ENCODE measurements around the gene LRRC8C. TPM values are rescaled to one million over a fixed set of nuclear protein-coding genes. Genes with fewer than 3 reads are reported as not detected.

The LRRC8C gene
- total and polyA plus RNA-seq, 10 of the 15 experiments (the other 5 are each of a cell fraction or from before 2014, with no cell fraction given), result 2.3 to 16.3 (median 10.8) TPM

- no peaks in the 10 kb centered on the region for H3K79me2 ChIP-seq (ENCODE audit: control insufficient read depth, insufficient read depth, low read length)
- H3K9ac ChIP-seq (ENCODE audit: control insufficient read depth, insufficient read depth, low read length), result no peak overlapping the region
- no peak overlapping the region for H2AFZ ChIP-seq (ENCODE audit: control insufficient read depth, low read depth, low read length)
- FAIRE-seq (peak; percentile 35), DNase-seq (ENCODE audit: low read depth, low spot score) (no peak), ATAC-seq (no peak)
- no TSS peak for BruUV-seq (replicated peaks)
- H3K4me1 ChIP-seq (ENCODE audit: control insufficient read depth, insufficient read depth, low read length), result peaks cover 6% of the 10 kb centered on the region
- no peak overlapping the region for H3K4me3 ChIP-seq
- intact Hi-C loops (cut with micrococcal nuclease; ENCODE audit: unreplicated experiment), result no loop called here
- H3K9me3 ChIP-seq (replicated peaks; ENCODE audit: control insufficient read depth, insufficient read depth, low read length), result no peaks in the 10 kb centered on the region
- no peaks in the 10 kb centered on the region for H4K20me1 ChIP-seq (ENCODE audit: control insufficient read depth, insufficient read depth)
- WGBS (ENCODE audit: insufficient coverage, insufficient replicate concordance, low lambda C conversion rate, missing lambda C conversion rate), result 84% methylated on average over 6 of the region's 6 CpGs
- POLR2A ChIA-PET, result no interaction called here
- no peak overlapping the region for H3K4me2 ChIP-seq (ENCODE audit: control insufficient read depth, insufficient read depth)
- CTCF ChIA-PET, result interaction anchor here (1.0 to 1.8 kb wide), 9 partner anchors 11 to 172 kb away, joined by 3 to 7 read pairs (median 3); no protein-coding TSS in a partner anchor
- no peaks in the 10 kb centered on the region for H3K27me3 ChIP-seq (replicated peaks in 1 of 2; ENCODE audit: control insufficient read depth in 2 of 2, insufficient read depth in 2 of 2, low read length in 1 of 2)
- SMC1A ChIA-PET (ENCODE audit: uncharacterized antibody, unreplicated experiment), result interaction anchor here (0.9 to 1.6 kb wide), 9 partner anchors 10 to 108 kb away, joined by 3 to 6 read pairs (median 3); no protein-coding TSS in a partner anchor
- RAD21 ChIA-PET (ENCODE audit: unreplicated experiment), result interaction anchor here (1.0 to 1.3 kb wide), 2 partner anchors 107 to 173 kb away, joined by 3 to 6 read pairs; no protein-coding TSS in a partner anchor
- in situ Hi-C loops (cut with MboI), result no loop called here
- no peak overlapping the region for H3K27ac ChIP-seq (ENCODE audit: control insufficient read depth, insufficient read depth)
- H3K36me3 ChIP-seq (ENCODE audit: control insufficient read depth in 2 of 2, insufficient read depth in 2 of 2, low read length in 1 of 2), result no peaks in the 10 kb centered on the region; a peak in 2 of 4 replicates
- TF ChIP-seq KAT2A (conservative IDR thresholded peaks at IDR 0.05; ENCODE audit: control insufficient read depth, low read depth, low read length) (no peak), NFIC (IDR thresholded peaks at IDR 0.05; ENCODE audit: low read depth, low read length) (no peak), RBBP5 (conservative IDR thresholded peaks at IDR 0.05) (no peak), MEF2A (IDR thresholded peaks at IDR 0.05; ENCODE audit: insufficient read depth, low read depth, low read length) (no peak), ATF3 (IDR thresholded peaks at IDR 0.05; ENCODE audit: borderline replicate concordance, extremely low read depth, low read depth, low read length) (no peak), ZBTB11 (CRISPR knock-in tag; IDR thresholded peaks at IDR 0.05) (no peak), TCF3 (IDR thresholded peaks at IDR 0.05; ENCODE audit: borderline replicate concordance, insufficient read depth, low read depth, low read length) (no peak), POLR2A (IDR thresholded peaks at IDR 0.05; ENCODE audit: low read depth, low read length) (no peak), ZBTB4 (CRISPR knock-in tag; IDR thresholded peaks at IDR 0.05) (no peak), RFX5 (IDR thresholded peaks at IDR 0.05; ENCODE audit: low read depth, low read length) (no peak), IRF3 (IDR thresholded peaks at IDR 0.05) (no peak), SIX5 (IDR thresholded peaks at IDR 0.05; ENCODE audit: low read depth, low read length, severe bottlenecking) (no peak), YY1 (IDR thresholded peaks at IDR 0.05; ENCODE audit: low read depth, low read length) (no peak), WRNIP1 (IDR thresholded peaks at IDR 0.05; ENCODE audit: borderline replicate concordance, low read depth, low read length) (no peak), FOS (IDR thresholded peaks at IDR 0.05; ENCODE audit: borderline replicate concordance, extremely low read depth, insufficient read length) (no peak), SREBF1 (IDR thresholded peaks at IDR 0.05; ENCODE audit: low read length) (no peak)
These were observed 42.4 kb upstream of the LRRC8C start for GRCh38 chr1:89590341-89591080.
